Left colon (tissue), 2 donors: ENCODE measurements around the gene STK10. TPM values are rescaled to one million over a fixed set of nuclear protein-coding genes. Genes with fewer than 3 reads are reported as not detected.
"Not testable (repeated sequence)": the region's sequence is repeated elsewhere in the genome, so short reads cannot be mapped to it uniquely, and the experiment has no call there.

Experiments
- ATAC-seq: fragments of 200-7000 bp; cut with Tn5 transposase; one replicate; pipeline ENCODE4 v1.9.1; 2020; ENCODE audit warnings: mild to moderate bottlenecking, moderate library complexity
- DNase-seq, 2 donors: peaks; one replicate each; pipeline ENCODE4 v3.0.0-alpha.2; 2020
- intact Hi-C, 2 donors: fragments of 100-400 bp; cut with DNase I in 1 of 2; cut with micrococcal nuclease in 1 of 2; formaldehyde crosslinking; loops; one replicate each; pipeline versions ENCODE4 v1.11.2 to v1.14.0; 2022; cut with DNase I, micrococcal nuclease
- total RNA-seq, 2 donors: library from RNA; stranded (reverse); fragmentation: NEBNext Ultra II Directional; extraction: Animal tissue kit (Norgen Biotek cat#: 25700); gene quantifications; one replicate each; pipeline ENCODE4 v1.2.1, GENCODE V29; 2021
- donor health status: DM: no; HTN: no; CAD: no.
- donor health status: DM: yes; HTN: yes; CAD: no.

STK10 gene
- total RNA-seq, 2 donors from 2014 or later: 32.6 to 35.7 TPM

DNA sequence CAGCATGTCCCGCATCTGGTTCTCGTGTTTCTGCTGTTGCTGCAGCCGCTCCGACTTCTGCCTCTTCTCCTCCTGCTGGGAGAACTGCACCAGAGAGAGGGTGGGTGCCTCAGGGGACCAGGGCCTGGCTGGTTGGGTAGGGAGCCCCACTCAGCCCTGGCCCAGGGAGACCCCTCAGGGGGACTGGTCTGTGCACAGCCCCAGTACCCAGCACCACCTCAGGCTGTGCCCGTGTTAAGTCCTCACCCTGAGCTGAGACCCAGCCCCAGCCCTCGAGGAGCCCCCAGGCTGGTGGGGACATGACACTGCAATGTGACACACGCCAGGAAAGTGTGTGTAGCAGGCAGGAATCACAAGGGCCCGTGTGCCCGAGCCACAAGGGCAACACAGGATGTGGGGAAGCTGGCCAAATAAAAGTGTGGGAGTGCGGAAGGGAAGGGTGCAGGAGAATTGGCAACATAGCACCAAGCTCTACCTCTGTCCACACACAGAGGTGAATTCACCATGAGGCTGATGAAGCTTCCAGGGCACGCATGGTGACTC, 133.3 kb downstream of the STK10 start:
- intact Hi-C loops: no loop called here
- no peak for ATAC-seq

DNA sequence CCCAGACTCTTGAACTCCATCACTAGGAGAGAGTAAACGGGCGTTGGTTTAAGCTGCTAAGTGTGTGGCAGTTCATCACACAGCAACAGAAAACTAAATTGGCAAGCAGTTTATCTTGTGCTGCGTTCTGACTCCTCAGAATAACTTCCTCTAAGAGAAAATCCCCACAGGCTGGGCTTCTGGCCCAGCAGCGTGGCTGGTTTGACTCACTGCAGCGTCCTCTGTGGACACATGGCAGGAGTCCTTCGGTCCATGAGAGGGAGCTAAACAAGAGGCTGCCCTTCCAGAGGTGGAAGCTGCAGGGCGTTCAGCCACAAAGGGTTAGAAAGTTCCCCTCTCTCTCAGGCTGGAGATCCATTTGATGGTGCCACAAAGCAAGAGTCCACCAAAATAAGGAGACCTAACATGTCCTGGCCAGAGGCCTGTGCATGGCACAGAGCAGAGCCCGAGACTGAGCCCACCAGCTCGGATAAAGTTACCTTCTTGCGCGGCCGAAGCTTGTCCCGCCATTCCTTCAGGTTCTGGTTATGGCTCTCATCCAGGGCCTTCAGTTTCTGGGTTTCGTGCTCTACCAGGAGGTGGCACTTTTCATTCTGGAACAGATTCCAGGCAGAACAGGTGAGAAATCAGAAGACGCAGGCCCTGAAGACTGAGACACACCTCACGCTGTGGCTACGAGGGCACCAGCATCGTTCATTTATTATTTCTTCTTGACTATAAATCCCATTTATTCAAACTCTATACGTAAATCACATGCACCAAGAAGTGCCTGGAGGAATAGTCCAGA, 135.4 kb downstream of the STK10 start:
- intact Hi-C loops: no loop called here
- DNase-seq (peak in 1 of 2 donors; percentile 36), ATAC-seq (no peak)

More for the DNA sequence above, 133.3 kb downstream of the STK10 start:
- no peak for DNase-seq

DNA sequence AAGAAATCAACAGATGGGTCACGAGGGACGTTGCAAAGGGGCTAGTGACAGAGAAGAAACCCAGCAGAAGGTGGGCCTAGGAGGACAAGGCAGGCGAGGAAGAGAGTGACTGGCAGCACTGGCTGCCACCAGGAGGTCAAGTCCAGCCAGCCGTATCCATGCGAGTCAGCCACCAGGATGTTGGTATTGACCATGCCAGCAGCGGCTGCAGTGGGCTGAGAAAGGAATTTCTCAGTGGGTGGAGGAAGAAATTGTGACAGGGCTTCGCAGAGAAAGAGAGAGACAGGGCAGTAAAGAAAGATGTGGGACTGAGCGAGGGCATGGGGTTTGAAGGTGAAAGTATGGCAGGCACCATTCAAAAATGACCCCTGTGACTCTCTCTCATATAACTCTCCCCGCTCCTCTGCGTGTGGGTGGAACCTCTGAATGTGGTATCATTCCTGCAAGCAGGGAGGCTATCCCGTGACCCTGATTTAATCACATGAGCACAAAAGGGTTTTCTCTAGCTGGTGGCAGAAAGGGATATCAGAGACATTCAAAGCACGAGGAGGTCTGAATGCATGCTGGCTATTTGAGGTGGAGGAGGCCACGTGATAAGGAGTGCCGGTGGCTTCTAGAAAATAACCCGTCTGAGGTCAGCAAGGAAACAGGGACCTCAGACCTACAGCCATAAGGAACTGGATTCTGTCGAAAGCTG, 136.2 kb downstream of the STK10 start:
- intact Hi-C loops: no loop called here
- ATAC-seq: no peak
- no peak for DNase-seq

DNA sequence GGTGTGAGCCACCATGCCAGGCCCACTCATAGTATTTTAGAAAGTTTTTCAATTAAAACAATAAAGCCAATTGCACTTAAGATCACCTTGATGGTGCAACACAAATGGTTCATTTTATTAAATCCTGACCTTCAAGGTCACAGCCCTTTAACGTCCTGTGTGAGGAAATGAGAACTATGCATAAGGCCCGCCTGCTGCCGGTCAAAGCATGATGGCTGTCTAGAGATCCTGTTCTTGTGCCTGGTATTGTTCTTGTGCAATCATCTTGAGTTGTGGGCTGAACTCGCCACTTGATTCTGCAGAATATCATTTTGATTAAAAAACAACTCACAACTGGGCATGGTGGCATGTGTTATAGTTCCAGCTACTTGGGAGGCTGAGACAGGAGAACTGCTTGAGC, 137.9 kb downstream of the STK10 start:
- no peak for DNase-seq
- ATAC-seq: no peak
- intact Hi-C loops: no loop called here

DNA sequence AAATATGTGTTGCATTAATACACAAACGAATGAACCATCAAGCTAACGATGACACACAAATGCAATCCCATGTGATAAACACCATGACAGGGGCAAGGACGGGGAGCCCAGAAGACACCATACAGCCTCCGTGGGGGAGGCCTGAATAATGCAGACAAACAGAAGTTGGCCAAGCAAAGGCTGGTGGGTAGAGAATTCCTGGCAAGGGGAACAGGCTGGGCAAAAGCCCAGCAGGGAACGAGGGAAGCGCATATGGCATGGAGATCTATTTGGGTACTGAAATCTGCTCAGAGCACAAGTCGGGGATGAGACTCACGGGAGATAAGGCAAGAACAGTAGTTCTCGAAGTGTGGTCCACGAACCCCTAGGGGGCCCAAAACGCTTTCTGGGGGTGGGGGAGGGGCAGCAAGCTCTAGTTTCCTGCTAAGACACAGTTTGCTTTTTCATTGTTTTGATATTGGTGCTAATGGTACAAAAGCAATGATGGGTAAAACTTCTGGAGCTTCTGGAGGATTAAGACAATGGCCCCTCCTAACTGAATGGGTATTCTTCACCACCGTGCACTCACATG, 138.7 kb downstream of the STK10 start:
- DNase-seq (no peak), ATAC-seq (no peak)
- intact Hi-C loops: no loop called here

DNA sequence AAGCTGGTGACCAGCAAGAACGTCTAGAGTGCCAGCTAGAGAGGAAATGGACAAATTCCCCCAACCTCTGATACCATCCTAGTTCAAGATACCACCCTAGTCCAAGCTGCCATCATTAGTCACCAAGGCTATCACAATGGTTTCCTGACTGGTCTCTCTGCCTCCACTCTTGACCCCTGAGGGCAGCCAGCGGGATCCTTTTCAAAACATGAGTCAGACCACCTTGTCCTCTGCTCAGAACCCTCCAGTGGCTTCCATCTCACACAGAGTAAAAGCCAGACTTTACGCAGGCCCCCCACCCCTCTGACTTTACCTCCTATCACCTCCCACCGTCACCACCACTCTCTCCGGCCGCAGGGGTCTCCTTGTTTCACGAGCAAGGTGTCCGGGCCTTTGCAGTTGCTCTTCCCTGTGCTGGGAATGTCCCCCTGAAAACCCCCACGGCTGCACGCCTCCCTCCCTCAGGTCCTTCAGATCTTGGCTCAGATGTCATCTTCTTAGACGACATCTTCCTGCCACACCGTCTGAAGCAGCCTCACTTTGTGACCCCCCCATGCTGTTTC, 139.4 kb downstream of the STK10 start:
- intact Hi-C loops: no loop called here
- DNase-seq (no peak), ATAC-seq (no peak)

DNA sequence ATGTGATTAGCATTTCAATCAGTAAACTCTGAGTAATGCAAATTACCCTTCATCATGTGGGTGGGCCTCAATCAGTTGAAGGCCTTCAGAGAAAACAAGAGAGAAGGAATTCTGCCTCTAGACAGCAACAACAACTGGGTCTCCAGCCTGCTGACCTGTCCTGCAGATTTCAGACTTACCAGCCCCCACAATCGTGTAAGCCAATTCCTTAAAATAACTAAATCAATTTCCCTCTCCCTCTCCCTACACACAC, 139.9 kb downstream of the STK10 start:
- DNase-seq: no peak
- no peak for ATAC-seq
- intact Hi-C loops: no loop called here

DNA sequence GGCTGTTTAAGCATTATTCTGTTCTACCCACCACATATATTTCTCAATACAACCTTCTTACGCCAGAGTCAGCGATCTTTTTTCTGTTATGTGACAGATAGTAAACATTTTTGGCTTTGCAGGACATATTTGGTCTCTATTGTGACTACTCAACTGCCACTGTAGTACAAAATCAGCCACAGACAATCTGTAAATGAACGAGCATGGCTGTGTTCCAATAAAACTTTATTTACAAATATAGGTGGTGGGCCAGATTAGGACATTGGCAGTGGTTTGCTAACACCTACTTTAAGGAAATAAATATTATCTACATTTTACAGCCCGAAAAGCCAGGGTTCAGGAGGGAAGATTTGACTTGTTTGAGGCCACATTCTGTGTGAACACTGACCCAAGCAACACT, 141.4 kb downstream of the STK10 start:
- intact Hi-C loops: no loop called here
- DNase-seq: no peak
- ATAC-seq: no peak

DNA sequence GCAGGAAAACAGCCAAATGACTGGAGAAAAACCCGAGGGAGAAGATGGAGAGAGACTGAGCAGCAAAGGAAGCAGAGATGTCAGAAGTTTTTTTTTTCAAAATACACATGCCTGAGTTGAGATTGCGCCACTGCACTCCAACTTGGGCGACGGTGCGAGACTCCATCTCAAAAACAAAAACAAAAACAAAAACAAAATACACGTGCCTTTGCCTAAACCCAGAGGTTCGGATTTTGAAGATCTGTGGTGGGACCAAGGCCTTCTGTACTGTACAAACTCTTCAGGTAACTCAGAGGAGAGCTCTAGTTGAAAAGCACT, 142.8 kb downstream of the STK10 start:
- DNase-seq: no peak
- intact Hi-C loops: no loop called here
- ATAC-seq: no peak

DNA sequence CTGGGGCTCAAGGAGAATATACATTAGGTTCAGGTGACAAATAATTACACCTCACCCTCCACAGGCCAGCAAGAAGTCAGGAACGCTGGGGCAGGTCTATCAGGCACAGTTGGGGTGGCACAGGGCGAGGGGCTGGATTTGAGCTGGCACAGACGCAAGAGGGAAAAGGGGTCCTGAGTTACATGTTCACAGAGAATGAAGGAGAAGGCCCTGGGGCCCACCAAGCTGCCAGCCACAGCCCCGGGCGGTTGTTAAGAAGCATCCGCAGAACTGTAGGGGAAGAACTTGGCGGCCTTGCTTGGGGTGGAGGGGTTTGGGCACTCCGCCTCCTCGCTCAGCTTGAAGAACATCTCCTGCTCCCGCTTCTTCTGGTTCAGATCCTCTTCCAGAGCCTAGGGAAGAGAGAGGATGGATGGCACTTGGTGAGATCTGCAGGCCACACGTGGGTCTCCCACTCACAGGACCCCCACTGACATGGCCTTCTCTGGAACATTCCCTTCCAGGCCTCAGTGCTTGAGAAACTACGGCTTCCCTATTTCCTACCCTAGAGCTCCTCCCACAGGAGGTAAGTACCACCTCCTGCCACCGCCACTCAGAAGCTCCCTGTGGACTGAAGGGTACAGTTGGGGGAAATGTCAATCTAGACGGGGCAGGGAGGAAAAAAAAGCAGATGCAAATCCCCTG, 143.3 kb downstream of the STK10 start:
- DNase-seq: no peak
- intact Hi-C loops: loop anchor here in 1 of 2 donors (5.0 kb wide), 1 partner anchor 132 kb away; no protein-coding TSS in a partner anchor
- ATAC-seq: no peak

DNA sequence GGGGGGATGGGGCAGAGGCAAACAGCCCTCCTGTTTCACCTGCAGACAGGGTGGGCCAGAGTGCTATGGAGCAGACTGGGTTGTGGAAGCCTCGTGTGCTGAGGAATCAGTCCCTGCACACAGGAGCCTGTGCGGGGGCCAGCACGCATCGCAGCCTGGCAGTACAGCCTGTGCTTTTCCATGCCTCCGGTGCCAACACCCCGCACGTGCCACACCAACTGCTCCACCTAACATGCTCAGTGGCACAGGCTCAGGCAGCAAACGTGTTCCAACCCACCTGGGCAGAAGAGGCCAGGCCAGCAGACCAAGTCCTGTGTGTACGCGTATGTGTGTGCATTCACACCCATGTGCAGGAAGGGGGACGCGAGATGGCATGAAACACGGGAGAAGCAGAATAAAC, 144.2 kb downstream of the STK10 start:
- ATAC-seq: no peak
- intact Hi-C loops: loop anchor here in 1 of 2 donors (5.0 kb wide), 1 partner anchor 132 kb away; no protein-coding TSS in a partner anchor
- DNase-seq: no peak

DNA sequence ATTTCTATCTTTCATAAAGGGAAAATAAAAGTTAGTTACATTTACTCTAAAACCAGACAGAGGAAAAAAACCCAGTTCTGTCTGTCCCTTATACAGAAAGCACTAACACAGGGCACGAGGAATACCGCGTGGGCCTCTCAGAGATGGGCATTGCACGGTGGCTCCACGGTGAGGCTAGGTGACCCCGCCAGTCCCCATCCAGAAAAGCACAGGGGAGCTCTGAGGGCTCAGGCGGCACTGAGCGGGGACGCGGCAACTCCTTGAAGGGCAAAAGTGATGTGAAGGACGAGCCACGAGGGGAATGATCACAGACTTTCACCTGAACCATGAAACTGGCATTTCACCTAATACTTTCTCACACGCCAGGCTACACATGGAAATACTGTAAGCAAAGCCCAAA, 145.8 kb downstream of the STK10 start:
- intact Hi-C loops: loop anchor here in 1 of 2 donors (5.0 kb wide), 1 partner anchor 130 kb away; no protein-coding TSS in a partner anchor
- DNase-seq (no peak), ATAC-seq (no peak)

DNA sequence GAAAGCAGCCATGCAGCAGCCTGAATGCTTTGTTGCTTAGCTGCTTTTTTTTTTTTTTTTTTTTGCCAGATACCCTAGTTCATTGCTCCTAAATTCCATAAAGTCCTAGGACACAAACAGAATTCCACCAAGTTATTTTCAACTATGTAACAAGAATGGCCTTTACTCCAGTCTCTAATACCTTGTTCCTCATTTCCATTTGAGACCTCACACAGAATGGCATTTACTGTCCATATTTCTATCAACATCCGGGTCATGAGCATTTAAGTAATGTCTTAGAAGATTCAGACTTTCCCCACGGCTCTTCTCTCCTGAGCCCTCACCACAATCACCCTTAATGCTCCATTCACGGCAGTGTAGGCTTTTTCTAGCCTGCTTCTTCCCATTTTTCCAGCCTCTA, 149.9 kb downstream of the STK10 start:
- no peak for DNase-seq
- ATAC-seq: no peak
- intact Hi-C loops: loop anchor here in 1 of 2 donors (10.0 kb wide), 1 partner anchor 123 kb away; no protein-coding TSS in a partner anchor

DNA sequence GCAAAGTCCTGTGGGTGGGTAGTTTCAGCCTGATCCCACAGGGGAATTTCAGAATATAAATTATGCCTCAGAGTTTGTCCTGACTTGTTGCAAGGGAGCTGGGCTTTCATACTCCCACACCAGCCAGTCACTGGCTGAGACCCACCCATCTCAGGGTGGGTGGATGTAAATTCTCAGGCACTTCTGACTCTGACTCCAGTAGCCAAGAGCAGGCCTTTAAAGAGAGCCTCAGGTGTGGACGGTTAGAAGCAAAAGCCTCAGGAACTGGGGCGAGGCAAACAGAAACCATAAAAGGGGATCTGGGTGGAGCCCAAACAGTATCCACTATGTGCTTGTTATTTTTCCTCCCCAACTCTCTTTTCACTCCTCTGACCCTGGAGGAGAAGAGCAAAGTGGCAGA, 153.0 kb downstream of the STK10 start:
- DNase-seq (no peak), ATAC-seq (peak; percentile 59)
- intact Hi-C loops: loop anchor here in 1 of 2 donors (10.0 kb wide), 1 partner anchor 120 kb away; no protein-coding TSS in a partner anchor

DNA sequence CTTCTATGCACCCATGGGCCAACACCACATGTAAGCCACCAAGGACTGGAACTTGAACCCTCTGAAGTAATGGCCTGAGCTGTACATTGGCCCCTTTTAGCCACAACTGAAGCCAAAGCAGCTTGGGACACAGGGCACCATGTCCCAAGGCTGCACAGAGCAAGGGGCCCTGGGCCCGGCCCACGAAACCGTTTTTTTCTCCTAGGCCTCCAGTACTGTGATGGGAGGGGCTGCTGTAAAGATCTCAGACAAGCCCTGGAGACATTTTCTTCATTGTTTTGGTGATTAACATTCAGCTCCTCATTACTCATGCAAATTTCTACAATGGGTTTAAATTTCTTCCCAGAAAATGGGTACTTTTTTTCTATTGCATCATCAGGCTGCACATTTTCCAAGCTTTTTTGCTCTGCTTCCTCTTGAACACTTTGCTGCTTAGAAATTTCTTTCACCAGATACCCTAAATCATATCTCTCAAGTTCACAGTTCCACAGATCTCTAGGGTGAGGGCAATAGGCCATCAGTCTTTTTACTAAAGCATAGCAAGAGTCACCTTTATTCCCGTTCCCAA, 156.0 kb downstream of the STK10 start:
- ATAC-seq (no peak), DNase-seq (no peak)
- intact Hi-C loops: loop anchor here in 1 of 2 donors (10.0 kb wide), 1 partner anchor 117 kb away; no protein-coding TSS in a partner anchor

DNA sequence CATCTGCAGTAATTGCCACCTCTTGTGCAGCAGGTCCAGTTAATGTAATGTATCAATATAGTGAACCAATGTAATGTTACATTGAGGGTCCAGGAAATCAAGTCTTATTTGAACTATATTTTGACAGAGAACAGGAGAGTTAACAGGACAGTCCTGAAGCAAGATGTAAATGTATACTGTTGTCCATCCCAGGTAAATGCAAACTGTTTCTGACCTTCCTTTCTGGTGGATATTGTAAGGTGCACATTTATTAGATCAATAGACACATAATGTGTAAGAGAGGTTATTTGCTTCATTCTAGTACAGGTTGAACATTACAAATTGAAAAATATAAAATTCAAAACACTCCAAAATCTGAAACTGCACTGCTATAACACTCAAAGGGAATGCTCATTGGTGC, 158.1 kb downstream of the STK10 start:
- intact Hi-C loops: loop anchor here in 1 of 2 donors (10.0 kb wide), 1 partner anchor 115 kb away; no protein-coding TSS in a partner anchor
- DNase-seq (no peak), ATAC-seq (no peak)

DNA sequence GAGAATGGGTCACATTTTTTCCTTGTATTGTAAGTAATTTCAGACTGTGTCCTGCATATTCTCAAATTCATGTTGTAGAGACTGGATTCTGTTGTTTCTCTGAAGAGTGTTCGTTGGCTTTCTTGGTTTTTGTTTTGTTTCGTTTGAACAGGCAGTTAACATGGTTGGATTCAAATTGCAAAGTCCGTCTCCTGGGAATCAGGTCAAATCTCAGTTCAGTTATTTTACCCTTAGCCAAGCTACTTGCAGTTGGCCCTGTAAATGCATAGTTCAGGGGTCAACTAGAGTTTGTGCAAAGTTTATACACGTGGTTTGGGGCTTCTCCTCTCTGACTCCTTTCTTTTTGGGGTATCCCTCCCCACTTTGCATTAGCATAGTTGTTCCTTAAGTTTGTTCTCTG, 159.9 kb downstream of the STK10 start:
- DNase-seq (no peak), ATAC-seq (no peak)
- intact Hi-C loops: no loop called here

DNA sequence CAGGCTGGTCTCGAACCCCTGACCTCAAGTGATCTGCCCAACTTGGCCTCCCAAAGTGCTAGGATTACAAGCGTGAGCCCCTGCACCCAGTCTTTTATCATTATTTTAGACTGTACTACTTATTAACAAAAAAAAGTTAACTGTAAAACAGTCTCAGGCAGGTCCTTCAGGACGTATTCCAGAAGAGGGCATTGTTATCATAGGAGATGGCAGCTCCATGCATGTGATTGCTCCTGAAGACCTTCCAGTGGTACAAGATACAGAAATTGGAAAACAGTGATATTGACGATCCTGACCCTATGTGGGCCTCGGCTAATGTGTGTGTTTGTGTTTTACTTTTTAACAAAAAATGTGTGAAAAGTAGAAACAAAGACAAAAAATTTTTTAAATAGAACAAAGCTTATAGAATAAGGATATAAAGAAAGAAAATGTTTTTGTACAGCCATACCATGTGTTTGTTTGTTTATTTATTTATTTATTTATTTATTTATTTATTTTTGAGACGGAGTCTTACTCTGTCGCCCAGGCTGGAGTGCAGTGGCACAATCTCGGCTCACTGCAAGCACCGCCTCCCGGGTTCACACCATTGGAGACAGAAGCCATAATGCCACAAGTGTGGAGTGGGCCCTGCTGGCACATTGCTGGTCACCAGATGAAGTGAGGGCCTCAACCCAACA, 167.8 kb downstream of the STK10 start:
- DNase-seq, ATAC-seq, intact Hi-C loops: not testable (repeated sequence)
